ENCODE data around the gene LBHD2. TPM values are rescaled to one million over a fixed set of nuclear protein-coding genes. Genes with fewer than 3 reads are reported as not detected.

Gene LBHD2
- total and polyA plus RNA-seq, 2 of the 8 experiments (the other 6 are each of a cell fraction or from before 2014, with no cell fraction given): not detected

GRCh38 chr14:103107455-103107854 is 23.4 kb downstream of the LBHD2 start:
- H4K8ac ChIP-seq (ENCODE audit: extremely low read depth, insufficient read depth, low read length): peak overlapping the region; percentile 74
- no peak for FAIRE-seq
- no peak overlapping the region for H2BK120ac ChIP-seq (replicated peaks; ENCODE audit: low read depth, low read length)
- H4K5ac ChIP-seq (ENCODE audit: insufficient read length, low read depth, low read length): no peak overlapping the region
- H3K4me3 ChIP-seq (ENCODE audit: extremely low read depth in 1 of 4, insufficient read depth in 2 of 4, low read depth in 3 of 4, low read length in 4 of 4): no peak overlapping the region
- no peak overlapping the region for H2BK20ac ChIP-seq (ENCODE audit: low read length)
- no peak overlapping the region for H3K4me2 ChIP-seq (ENCODE audit: insufficient read depth in 1 of 2, low read depth in 2 of 2, low read length in 2 of 2)
- peaks cover 0 to 3% of the 10 kb centered on the region in 2 experiments for H4K20me1 ChIP-seq (replicated peaks in 1 of 2; ENCODE audit: control insufficient read depth in 1 of 2, insufficient read depth in 2 of 2, low read length in 2 of 2)
- H3K23ac ChIP-seq (ENCODE audit: insufficient read length): no peak overlapping the region
- no peak overlapping the region for H3K56ac ChIP-seq (replicated peaks; ENCODE audit: insufficient read length, low read depth, low read length)
- no peak overlapping the region for H2AFZ ChIP-seq (ENCODE audit: low read length)
- peak overlapping the region; percentile 89 for H4K91ac ChIP-seq (replicated peaks; ENCODE audit: insufficient read length, low read length)
- H2BK12ac ChIP-seq (ENCODE audit: low read depth, low read length): peak overlapping the region; percentile 99; the same call in 1 of the 2 replicates
- H3K23me2 ChIP-seq (ENCODE audit: low read depth, low read length): peaks cover 3% of the 10 kb centered on the region; the same call in 1 of the 2 replicates
- H3K9ac ChIP-seq (replicated peaks in 1 of 4; ENCODE audit: extremely low read depth in 1 of 4, low read depth in 3 of 4, low read length in 3 of 4): no peak overlapping the region
- 95% methylated on average over 11 of the region's 23 CpGs; no CpG with 5 or more reads in 1 of the 2 experiments for WGBS, 2 experiments (ENCODE audit: extremely low coverage in 1 of 2, insufficient coverage in 1 of 2, insufficient read length in 1 of 2, insufficient replicate concordance in 2 of 2, low coverage in 1 of 2, low lambda C conversion rate in 2 of 2, missing lambda C conversion rate in 1 of 2)
- no peaks in the 10 kb centered on the region for H3K9me3 ChIP-seq (ENCODE audit: insufficient read depth in 2 of 2, low read depth in 1 of 2, low read length in 1 of 2)
- H3K36me3 ChIP-seq (ENCODE audit: control insufficient read depth in 2 of 4, insufficient read depth in 4 of 4, low read length in 3 of 4): no peaks in the 10 kb centered on the region
- H3K4me1 ChIP-seq (replicated peaks in 1 of 4; ENCODE audit: control insufficient read depth in 3 of 4, insufficient read depth in 4 of 4, low read length in 3 of 4): peaks cover 12 to 47% (median 33%) of the 10 kb centered on the region in 4 experiments
- H2BK5ac ChIP-seq (ENCODE audit: low read depth, low read length): peak overlapping the region; percentile 87; the same call in 1 of the 2 replicates
- H3K27ac ChIP-seq (ENCODE audit: low read depth, low read length): no peak overlapping the region
- no peaks in the 10 kb centered on the region for H3K79me2 ChIP-seq (ENCODE audit: control insufficient read depth in 1 of 2, insufficient read depth in 2 of 2, low read length in 2 of 2)
- no peak for DNase-seq (ENCODE audit: low read depth in 1 of 2, low spot score in 2 of 2)
- H2BK15ac ChIP-seq (ENCODE audit: low read length): no peak overlapping the region
- H2AK5ac ChIP-seq (ENCODE audit: low read depth, low read length): peak overlapping the region; percentile 30; the same call in 1 of the 2 replicates
- CTCF ChIA-PET (ENCODE audit: partially characterized antibody): interaction anchor here (0.6 to 10.4 kb wide), 10 partner anchors 11 to 186 kb away, joined by 6 to 276 read pairs (median 43); partner anchors contain the start of genes EXOC3L4 and TNFAIP2
- no peak overlapping the region for H3K4ac ChIP-seq (replicated peaks; ENCODE audit: insufficient read length, low read depth, low read length)
- H3K27me3 ChIP-seq (replicated peaks in 1 of 4; ENCODE audit: control insufficient read depth in 3 of 4, extremely low read depth in 1 of 4, insufficient read depth in 3 of 4, low read length in 3 of 4): peaks cover 7 to 33% (median 23%) of the 10 kb centered on the region in 4 experiments
- H3K79me1 ChIP-seq (ENCODE audit: low read depth, low read length): no peaks in the 10 kb centered on the region
- H3K18ac ChIP-seq (ENCODE audit: extremely low read depth, low read length): 0 out of 2 replicates have a peak overlapping the region, but pooled peaks have one; percentile 83
- H3K14ac ChIP-seq (ENCODE audit: insufficient read length): no peak overlapping the region
- POLR2A ChIA-PET (ENCODE audit: partially characterized antibody): interaction anchor here (1.3 to 1.4 kb wide), 2 partner anchors 13 to 236 kb away, joined by 3 read pairs; no protein-coding TSS in a partner anchor
- TF ChIP-seq SP4 (IDR thresholded peaks at IDR 0.05; ENCODE audit: low read length): no peak
- no peak for TF ChIP-seq CREB1 (IDR thresholded peaks at IDR 0.05)
- no peak for TF ChIP-seq TEAD4 (IDR thresholded peaks at IDR 0.05; ENCODE audit: low read depth, low read length)
- TF ChIP-seq SRF (IDR thresholded peaks at IDR 0.05; ENCODE audit: low read depth, low read length): no peak
- no peak for TF ChIP-seq KDM4A (IDR thresholded peaks at IDR 0.05; ENCODE audit: low read depth, low read length, severe bottlenecking)
- no peak for TF ChIP-seq GABPA (IDR thresholded peaks at IDR 0.05; ENCODE audit: borderline replicate concordance, insufficient read depth, low read length)
- TF ChIP-seq MAFK (IDR thresholded peaks at IDR 0.05; ENCODE audit: low read depth, low read length): no peak
- TF ChIP-seq ATF2 (IDR thresholded peaks at IDR 0.05; ENCODE audit: low read length): no peak
- no peak for TF ChIP-seq RNF2 (IDR thresholded peaks at IDR 0.05; ENCODE audit: borderline replicate concordance, low read depth, low read length, missing control alignments, poor library complexity, severe bottlenecking)
- no peak for TF ChIP-seq EGR1 (IDR thresholded peaks at IDR 0.05; ENCODE audit: borderline replicate concordance, low read depth, low read length)
- TF ChIP-seq MAX (IDR thresholded peaks at IDR 0.05): no peak
- no peak for TF ChIP-seq CBX5 (IDR thresholded peaks at IDR 0.05; ENCODE audit: low read depth, low read length)
